Lung (tissue), 12 donors: Measurements from ENCODE around the gene ABCD3. TPM values are rescaled to one million over a fixed set of nuclear protein-coding genes. Genes with fewer than 3 reads are reported as not detected.

Experiments
- ATAC-seq: fragments of 200-7000 bp; cut with Tn5 transposase; one replicate; pipeline ENCODE4 v1.9.1; 2020; ENCODE audit warnings: moderate number of reproducible peaks; ENCODE audit not compliant: insufficient read depth, low FRiP score
- DNase-seq, 3 donors: peaks; one replicate each; pipeline ENCODE4 v3.0.0-alpha.2; 2013 to 2017
- H3K27ac ChIP-seq, 2 donors: one replicate each; pipeline ENCODE4 v1.5.1; 2013; ENCODE audit warnings: mild to moderate bottlenecking in 2 of 2, moderate library complexity in 2 of 2, control low read depth in 1 of 2, inconsistent platforms in 1 of 2, low read depth in 1 of 2, low read length in 1 of 2
- H3K27me3 ChIP-seq, 3 donors: one replicate each; pipeline ENCODE4 v1.5.1; 2013; ENCODE audit warnings: low read length in 2 of 3; ENCODE audit not compliant: control insufficient read depth in 3 of 3, insufficient read depth in 3 of 3
- H3K36me3 ChIP-seq, 4 donors: one replicate each; pipeline ENCODE4 v1.5.1; 2013; ENCODE audit warnings: low read length in 4 of 4, mild to moderate bottlenecking in 1 of 4, moderate library complexity in 1 of 4; ENCODE audit not compliant: control insufficient read depth in 4 of 4, insufficient read depth in 4 of 4
- H3K4me1 ChIP-seq, 5 donors: one replicate each; pipeline ENCODE4 v1.5.1; 2013; ENCODE audit warnings: low read length in 5 of 5, mild to moderate bottlenecking in 2 of 5, moderate library complexity in 1 of 5; ENCODE audit not compliant: control insufficient read depth in 5 of 5, insufficient read depth in 5 of 5
- H3K4me3 ChIP-seq: one replicate; pipeline ENCODE4 v1.5.1; 2013; ENCODE audit warnings: mild to moderate bottlenecking, control low read depth, moderate library complexity
- H3K9ac ChIP-seq, 2 donors: one replicate each; pipeline ENCODE4 v1.5.1; 2013; ENCODE audit warnings: low read length in 2 of 2, control low read depth in 1 of 2; ENCODE audit not compliant: insufficient read depth in 1 of 2
- H3K9me3 ChIP-seq, 4 donors: one replicate each; pipeline ENCODE4 v1.5.1; 2013; ENCODE audit warnings: low read length in 3 of 4, mild to moderate bottlenecking in 1 of 4, moderate library complexity in 1 of 4; ENCODE audit not compliant: control insufficient read depth in 4 of 4, insufficient read depth in 3 of 4
- CTCF ChIP-seq: IDR thresholded peaks from 2 replicates; pipeline ENCODE4 v1.5.1; 2012; ENCODE audit warnings: mild to moderate bottlenecking; ENCODE audit errors: control extremely low read depth, extremely low read depth
- WGBS, 2 donors: extraction: QIAGEN DNeasy Blood & Tissue Kit; methylation state at CpG; one replicate each; pipeline ENCODE4 v1.1.7; 2013; 5-methylcytosine and 5-hydroxymethylcytosine counted together
- polyA plus RNA-seq, 2 donors: library from polyadenylated mRNA; stranded (reverse); fragments of 200-250 nt; gene quantifications; one replicate each; pipeline ENCODE4 v1.2.1, GENCODE V29; 2013
- total RNA-seq, 2 donors: library from RNA; depleted of rRNA in 1 of 2; stranded (reverse); fragments of >200 nt in 1 of 2; gene quantifications; one replicate each; pipeline ENCODE4 v1.2.1, GENCODE V29; 2014 to 2021
- donor health status: control.
- donor health status: control.
- donor health status: Bipolar disorder and iron deficiency.
- donor health status: healthy.
- donor health status: DM: yes; HTN: yes; CAD: no.

Gene ABCD3
- total and polyA plus RNA-seq, 4 donors, result 28.5 to 80.7 (median 43.8) TPM

- no peaks in the 10 kb centered on the region for H3K36me3 ChIP-seq
- TF ChIP-seq CTCF, result no peak
- H3K27me3 ChIP-seq, result peaks cover 0 to 5% (median 1%) of the 10 kb centered on the region in 3 donors
- no peaks in the 10 kb centered on the region for H3K9me3 ChIP-seq
- 50 to 63% methylated on average over 4 of the region's 4 CpGs for WGBS, 2 donors
- DNase-seq, result no peak
- H3K27ac ChIP-seq, result peak overlapping the region in 1 of 2 donors; percentile 85
- ATAC-seq, result no peak
- no peak overlapping the region for H3K9ac ChIP-seq
- no peak overlapping the region for H3K4me3 ChIP-seq
- H3K4me1 ChIP-seq, result peaks cover 0 to 17% (median 0%) of the 10 kb centered on the region in 5 donors
Observed at GRCh38 chr1:94543893-94544635, 125.9 kb downstream of the ABCD3 start.

GRCh38 chr1:94544706-94545490 lies 126.7 kb downstream of the ABCD3 start:
- Histone ChIP-seq H3K36me3 (no peaks in the 10 kb centered on the region), H3K27me3 (peaks cover 0 to 5% (median 0%) of the 10 kb centered on the region in 3 donors), H3K27ac (peak overlapping the region in 1 of 2 donors; percentile 85), H3K9ac (no peak overlapping the region), H3K4me3 (no peak overlapping the region), H3K4me1 (peaks cover 0 to 17% (median 0%) of the 10 kb centered on the region in 5 donors), H3K9me3 (no peaks in the 10 kb centered on the region)
- DNase-seq (peak in 1 of 3 donors; percentile 16), ATAC-seq (no peak)
- no peak for TF ChIP-seq CTCF
- WGBS, 2 donors, result 82 to 93% methylated on average over 4 of the region's 4 CpGs

- Histone ChIP-seq H3K4me3 (no peak overlapping the region), H3K36me3 (no peaks in the 10 kb centered on the region), H3K9me3 (no peaks in the 10 kb centered on the region), H3K27ac (no peak overlapping the region), H3K4me1 (peaks cover 0 to 8% (median 5%) of the 10 kb centered on the region in 5 donors), H3K27me3 (no peaks in the 10 kb centered on the region), H3K9ac (no peak overlapping the region)
- DNase-seq (no peak), ATAC-seq (no peak)
- 68 to 70% methylated on average over 5 of the region's 5 CpGs for WGBS, 2 donors
- no peak for TF ChIP-seq CTCF
Observed at GRCh38 chr1:94549706-94550105, 131.5 kb downstream of the ABCD3 start.
